ENCODE measurements around the gene DPEP2.
"Not testable (repeated sequence)": the region's sequence is repeated elsewhere in the genome, so short reads cannot be mapped to it uniquely, and the experiment has no call there.

The DPEP2 gene

DNA sequence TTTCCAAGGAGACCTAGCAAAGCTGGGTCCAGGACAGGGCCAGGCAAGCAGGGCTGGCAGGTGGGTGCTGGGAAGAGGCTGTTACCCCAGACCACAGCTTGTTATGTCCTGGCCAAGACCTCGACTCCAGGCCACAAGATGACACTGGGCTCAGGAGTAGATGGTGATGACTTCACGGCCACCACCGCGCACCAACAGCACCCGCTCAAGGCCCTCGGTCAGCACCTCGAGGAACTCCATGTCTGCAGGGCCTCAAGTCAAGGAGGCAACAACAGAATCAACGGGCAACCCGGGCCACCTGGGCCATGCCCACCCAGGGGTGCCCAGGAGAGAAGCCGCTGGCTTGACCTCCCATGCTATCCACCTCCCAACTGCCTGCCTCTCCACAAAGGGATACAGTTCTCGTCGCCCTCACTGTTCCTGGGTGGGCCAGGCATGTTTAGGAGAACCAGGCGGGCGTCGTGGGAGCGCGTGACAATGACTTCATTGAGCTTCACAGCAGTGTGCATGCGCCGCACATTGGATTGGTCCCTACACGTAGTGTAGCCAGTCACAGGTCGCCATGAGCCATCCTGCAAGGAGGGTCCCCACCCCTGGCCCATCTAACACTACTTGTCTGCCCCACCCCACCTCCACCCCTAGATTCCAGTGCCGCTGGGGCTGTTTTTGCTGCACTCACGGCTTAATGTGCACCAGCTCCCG is 54.4 kb downstream of the DPEP2 start:
- in situ Hi-C loops (cut with HindIII; ENCODE audit: low pct_ligation_motif_present, low pct_unique_long_range_greater_than_20kb, low sequenced_read_pairs) = no loop called here
- DNase-seq = no peak

- DNase-seq = no peak
- in situ Hi-C loops (cut with HindIII; ENCODE audit: low pct_ligation_motif_present, low pct_unique_long_range_greater_than_20kb, low sequenced_read_pairs) = no loop called here
These were observed 55.4 kb downstream of the DPEP2 start, which contains the start of gene LCAT for GRCh38 chr16:67943619-67944504. TSS of gene LCAT (minus strand) at chr16:67944120. CDS start at chr16:67944101, 19 bp downstream.

DNA sequence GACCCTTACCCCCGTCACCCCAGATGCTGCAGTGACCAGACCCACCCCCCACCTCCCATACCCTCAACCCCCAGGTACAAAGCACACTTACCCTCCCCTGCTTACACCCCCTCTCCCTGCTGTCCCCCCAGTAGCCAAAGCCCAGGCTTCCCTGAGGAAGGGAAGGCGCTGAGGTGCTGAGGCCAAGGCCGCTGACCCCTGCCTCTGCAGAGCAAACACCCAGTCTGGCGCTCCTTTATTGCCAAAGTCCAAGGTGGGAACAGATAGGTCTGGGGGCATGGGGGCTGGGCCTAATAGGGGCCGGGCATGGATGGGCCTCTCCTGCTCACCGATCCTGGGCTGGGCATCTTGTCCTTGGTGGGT is 56.0 kb downstream of the DPEP2 start:
- in situ Hi-C loops (cut with HindIII; ENCODE audit: low pct_ligation_motif_present, low pct_unique_long_range_greater_than_20kb, low sequenced_read_pairs) = no loop called here
- no peak for DNase-seq

- in situ Hi-C loops (cut with HindIII; ENCODE audit: low pct_ligation_motif_present, low pct_unique_long_range_greater_than_20kb, low sequenced_read_pairs) = no loop called here
- DNase-seq = no peak
These were observed 56.6 kb downstream of the DPEP2 start for GRCh38 chr16:67942510-67943255.

DNA sequence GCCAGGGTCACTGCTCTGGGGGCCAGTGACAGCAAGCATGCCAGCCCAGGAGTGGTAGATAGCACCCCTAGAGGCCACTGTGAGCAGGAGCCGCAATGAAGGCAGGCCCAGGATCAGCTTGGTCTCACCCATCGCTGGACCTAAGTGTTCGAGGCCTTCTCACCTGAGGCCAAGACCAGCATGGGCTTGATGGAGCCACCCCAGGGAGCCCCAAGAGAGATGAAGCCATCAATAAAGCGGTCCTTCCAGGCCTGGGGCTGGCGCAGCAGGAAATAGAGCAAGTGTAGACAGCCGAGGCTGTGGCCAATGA is 57.1 kb downstream of the DPEP2 start:
- in situ Hi-C loops (cut with HindIII; ENCODE audit: low pct_ligation_motif_present, low pct_unique_long_range_greater_than_20kb, low sequenced_read_pairs) = no loop called here
- peak; percentile 57 for DNase-seq

DNA sequence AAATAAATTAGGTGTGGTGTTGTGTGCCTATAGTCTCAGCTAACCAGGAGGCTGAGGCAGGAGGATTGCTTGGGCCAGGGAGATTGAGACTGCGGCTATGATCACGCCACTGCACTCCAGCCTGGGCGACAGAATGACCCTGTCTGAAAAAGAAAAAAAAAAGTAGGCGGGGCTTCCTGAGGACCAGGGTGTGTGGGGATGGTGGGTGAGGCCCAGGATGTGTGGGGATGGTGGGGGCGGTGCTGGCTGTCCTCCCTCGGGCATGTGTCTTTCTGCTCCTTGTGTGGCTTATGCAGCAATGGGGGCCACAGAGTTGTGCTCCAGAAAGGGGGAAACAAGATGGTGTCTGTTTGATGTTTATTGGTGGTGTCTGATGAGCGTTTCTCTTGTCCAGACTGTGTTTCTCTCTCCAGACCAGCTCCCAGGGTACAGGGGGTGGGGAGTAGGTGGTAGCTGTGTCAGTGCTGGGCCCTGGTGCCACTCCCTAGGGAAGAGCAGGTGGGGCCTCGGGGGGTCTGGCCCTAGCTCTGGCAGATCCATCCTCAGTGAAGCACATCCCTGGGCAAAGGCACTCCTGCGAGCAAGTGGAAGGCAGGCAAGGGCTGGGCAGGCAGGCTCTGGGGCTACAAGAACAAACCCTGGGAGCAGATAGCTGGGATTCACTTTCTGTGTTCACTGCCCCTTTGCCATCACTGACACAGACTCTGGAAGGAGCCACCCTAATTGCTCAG is 57.6 kb downstream of the DPEP2 start:
- in situ Hi-C loops (cut with HindIII; ENCODE audit: low pct_ligation_motif_present, low pct_unique_long_range_greater_than_20kb, low sequenced_read_pairs) = no loop called here
- no peak for DNase-seq

GRCh38 chr16:67940446-67941089 is 58.7 kb downstream of the DPEP2 start:
- no peak for DNase-seq
- in situ Hi-C loops (cut with HindIII; ENCODE audit: low pct_ligation_motif_present, low pct_unique_long_range_greater_than_20kb, low sequenced_read_pairs) = no loop called here

GRCh38 chr16:67939507-67940445 is 59.5 kb downstream of the DPEP2 start:
- in situ Hi-C loops (cut with HindIII; ENCODE audit: low pct_ligation_motif_present, low pct_unique_long_range_greater_than_20kb, low sequenced_read_pairs) = no loop called here
- DNase-seq = no peak

- DNase-seq; in situ Hi-C loops (cut with HindIII; ENCODE audit: low pct_ligation_motif_present, low pct_unique_long_range_greater_than_20kb, low sequenced_read_pairs): not testable (repeated sequence)
These were observed 61.6 kb downstream of the DPEP2 start for GRCh38 chr16:67937713-67938112.

All from ACHN (cell line).